Measurements from ENCODE around the gene STK31. TPM values are rescaled to one million over a fixed set of nuclear protein-coding genes. Genes with fewer than 3 reads are reported as not detected.
A peak's percentile ranks its signal among the peaks of the same experiment; 100 is the strongest.
"Not testable (repeated sequence)": the region's sequence is repeated elsewhere in the genome, so short reads cannot be mapped to it uniquely, and the experiment has no call there.

The STK31 gene
- polyA plus RNA-seq, 3 donors from 2014 or later = not detected

DNA sequence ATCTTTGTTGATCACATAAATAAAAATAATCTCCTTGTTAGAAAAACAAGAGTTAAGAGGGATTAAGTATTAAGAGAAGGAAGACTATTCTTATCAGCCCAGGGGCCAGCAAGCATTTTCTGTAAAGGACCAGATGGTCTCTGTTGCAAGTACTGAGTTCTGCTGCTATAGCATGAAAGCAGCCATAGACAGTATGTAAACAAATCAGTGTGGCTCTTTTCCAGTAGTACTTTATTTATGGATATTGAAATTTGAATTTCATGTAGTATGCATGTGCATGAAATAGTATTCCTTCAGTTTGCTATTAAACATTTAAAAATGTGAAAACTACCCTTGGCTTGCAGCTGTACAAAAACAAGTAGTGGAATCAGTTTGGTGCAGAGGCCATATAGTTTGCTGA, 81.7 kb downstream of the STK31 start:
- Mint-ChIP-seq H3K27me3 (ENCODE audit: low read depth in 3 of 3) (peaks cover 0 to 3% (median 2%) of the 10 kb centered on the region in 3 donors), H3K27ac (no peak overlapping the region), H3K4me3 (no peak overlapping the region), H3K36me3 (peaks cover 11 to 23% (median 16%) of the 10 kb centered on the region in 3 donors), H3K4me1 (no peaks in the 10 kb centered on the region), H3K9me3 (peaks cover 11 to 39% (median 24%) of the 10 kb centered on the region in 6 donors)
- DNase-seq = no peak

DNA sequence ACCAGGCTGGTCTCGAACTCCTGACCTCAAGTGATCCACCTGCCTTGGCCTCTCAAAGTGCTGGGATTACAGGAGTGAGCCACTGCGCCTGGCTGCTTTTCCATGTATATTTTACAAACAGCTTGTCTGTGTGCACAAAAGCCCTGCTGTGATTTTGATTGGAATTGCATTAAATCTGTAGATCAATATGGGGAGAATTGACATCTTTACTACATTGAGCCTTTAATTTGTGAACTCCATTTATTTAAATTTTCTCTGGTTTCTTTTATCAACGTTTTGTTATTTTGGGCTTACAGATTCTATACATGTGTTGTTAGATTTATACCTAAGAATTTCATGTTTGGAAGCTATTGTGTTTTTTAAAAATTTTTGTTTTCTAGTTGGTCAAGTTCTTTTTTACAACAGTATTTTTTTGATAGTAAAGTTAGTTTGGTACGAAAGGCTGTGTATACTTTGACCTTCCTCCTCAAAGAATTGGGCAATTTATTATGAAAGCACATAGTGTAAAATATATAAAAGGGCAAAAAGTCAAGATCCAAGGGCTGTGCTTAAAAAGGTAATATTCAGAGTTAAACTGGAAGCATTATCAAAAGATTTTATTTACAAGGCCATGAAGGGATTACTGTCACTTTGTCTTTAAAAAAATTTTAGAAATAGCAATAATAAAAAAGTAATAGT, 92.8 kb downstream of the STK31 start:
- Mint-ChIP-seq H3K9me3 (peaks cover 0 to 13% (median under 1%) of the 10 kb centered on the region in 6 donors), H3K27me3 (ENCODE audit: low read depth in 3 of 3) (peaks cover 0 to 7% (median 6%) of the 10 kb centered on the region in 3 donors), H3K27ac (no peak overlapping the region), H3K4me3 (no peak overlapping the region), H3K4me1 (no peaks in the 10 kb centered on the region), H3K36me3 (no peaks in the 10 kb centered on the region)
- DNase-seq = no peak

GRCh38 chr7:23804707-23805106, 94.7 kb downstream of the STK31 start:
- no peak for DNase-seq
- Mint-ChIP-seq H3K36me3 (no peaks in the 10 kb centered on the region), H3K27ac (no peak overlapping the region), H3K27me3 (ENCODE audit: low read depth in 3 of 3) (peaks cover 0 to 11% (median 4%) of the 10 kb centered on the region in 3 donors), H3K4me1 (no peaks in the 10 kb centered on the region), H3K4me3 (no peak overlapping the region), H3K9me3 (peaks cover 0 to 14% (median under 1%) of the 10 kb centered on the region in 6 donors)

DNA sequence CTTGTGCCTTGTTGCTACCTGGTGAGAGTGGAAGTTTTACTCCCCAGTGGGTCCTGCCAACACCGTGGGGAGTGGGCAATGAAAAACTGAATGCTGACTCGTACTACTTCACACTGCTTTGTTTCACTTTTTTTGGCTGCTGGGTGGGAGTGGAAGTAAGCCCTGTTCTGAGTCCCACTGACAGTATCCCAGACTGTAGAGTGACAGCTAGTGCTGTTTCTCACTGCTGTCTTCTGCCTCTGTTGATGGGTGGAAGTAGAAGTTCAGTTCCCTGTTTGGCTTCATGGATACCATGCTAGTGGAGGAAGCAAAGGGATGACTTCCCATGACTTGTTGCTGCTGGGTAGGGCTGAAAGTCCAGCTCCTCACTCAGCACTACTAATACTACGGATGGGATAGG, 98.4 kb downstream of the STK31 start:
- Mint-ChIP-seq H3K27ac (no peak overlapping the region), H3K4me3 (no peak overlapping the region), H3K9me3 (peaks cover 3 to 29% (median 16%) of the 10 kb centered on the region in 6 donors), H3K27me3 (ENCODE audit: low read depth in 3 of 3) (peaks cover 0 to 8% (median 1%) of the 10 kb centered on the region in 3 donors), H3K36me3 (peaks cover 0 to 5% (median 0%) of the 10 kb centered on the region in 3 donors), H3K4me1 (no peaks in the 10 kb centered on the region)
- DNase-seq = no peak

DNA sequence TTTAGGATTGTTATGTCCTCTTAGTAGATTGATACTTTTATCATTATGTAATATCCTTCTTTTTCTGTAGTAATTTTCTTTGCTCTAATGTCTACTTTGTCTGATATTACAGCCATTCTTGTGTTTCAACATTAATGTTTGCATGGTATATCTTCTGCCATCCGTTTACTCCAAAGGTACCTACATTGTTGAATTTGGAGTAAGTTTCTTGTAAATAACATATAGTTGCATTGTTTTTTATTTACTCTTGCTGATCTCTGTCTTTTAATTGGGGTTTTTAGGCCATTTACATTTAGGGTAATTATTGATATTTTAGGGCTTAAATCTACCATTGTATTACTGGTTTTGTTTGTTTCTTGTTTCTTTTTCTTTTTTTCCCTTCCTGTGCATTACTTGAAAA, 100.1 kb downstream of the STK31 start:
- no peaks in the 10 kb centered on the region for H3K4me1 Mint-ChIP-seq
- H3K27ac Mint-ChIP-seq = no peak overlapping the region
- DNase-seq = no peak
- H3K27me3 Mint-ChIP-seq (ENCODE audit: low read depth in 3 of 3) = peaks cover 0 to 4% (median 0%) of the 10 kb centered on the region in 3 donors
- H3K36me3 Mint-ChIP-seq = peaks cover 0 to 5% (median 0%) of the 10 kb centered on the region in 3 donors
- H3K9me3 Mint-ChIP-seq = peaks cover 3 to 31% (median 15%) of the 10 kb centered on the region in 6 donors
- H3K4me3 Mint-ChIP-seq = no peak overlapping the region

DNA sequence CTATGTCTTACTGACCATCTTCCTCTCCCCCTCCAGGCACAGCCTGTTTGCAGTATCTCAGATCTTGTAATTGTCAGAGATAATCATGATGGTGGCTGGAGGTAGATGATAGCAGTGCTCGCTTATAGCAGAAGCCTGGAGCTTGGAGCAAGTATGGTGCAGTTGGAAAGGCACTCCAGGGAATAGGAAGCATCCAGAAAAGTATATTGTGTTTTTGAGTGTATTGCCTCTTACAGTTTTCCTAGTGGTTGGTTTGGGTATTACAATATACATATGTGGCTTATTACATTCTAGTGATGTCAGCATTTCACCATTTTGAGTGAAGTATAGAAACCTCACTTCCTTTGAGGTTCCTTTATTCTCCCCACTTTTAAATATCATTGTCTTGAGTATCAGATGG, 101.5 kb downstream of the STK31 start:
- no peak for DNase-seq
- no peaks in the 10 kb centered on the region for H3K4me1 Mint-ChIP-seq
- H3K27me3 Mint-ChIP-seq (ENCODE audit: low read depth in 3 of 3) = peaks cover 0 to 4% (median 0%) of the 10 kb centered on the region in 3 donors
- H3K9me3 Mint-ChIP-seq = peaks cover 3 to 31% (median 12%) of the 10 kb centered on the region in 6 donors
- H3K36me3 Mint-ChIP-seq = peaks cover 0 to 5% (median 0%) of the 10 kb centered on the region in 3 donors
- H3K4me3 Mint-ChIP-seq = no peak overlapping the region
- no peak overlapping the region for H3K27ac Mint-ChIP-seq

DNA sequence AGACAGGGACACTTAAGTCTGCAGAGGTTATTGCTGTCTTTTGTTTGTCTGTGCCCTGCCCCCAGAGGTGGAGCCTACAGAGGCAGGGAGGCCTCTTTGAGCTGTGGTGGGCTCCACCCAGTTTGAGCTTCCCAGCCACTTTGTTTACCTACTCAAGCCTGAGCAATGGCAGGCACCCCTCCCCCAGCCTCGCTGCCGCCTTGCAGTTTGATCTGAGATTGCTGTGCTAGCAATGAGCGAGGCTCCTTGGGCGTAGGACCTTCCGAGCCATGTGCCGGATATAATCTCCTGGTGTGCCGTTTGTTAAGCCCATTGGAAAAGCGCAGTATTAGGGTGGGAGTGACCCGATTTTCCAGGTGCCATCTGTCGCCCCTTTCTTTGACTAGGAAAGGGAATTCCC, 118.1 kb downstream of the STK31 start:
- DNase-seq, H3K27ac Mint-ChIP-seq, H3K4me3 Mint-ChIP-seq, H3K36me3 Mint-ChIP-seq, H3K4me1 Mint-ChIP-seq: not testable (repeated sequence)
- Mint-ChIP-seq H3K27me3 (ENCODE audit: low read depth in 3 of 3) (peaks cover 0 to 12% (median 0%) of the 10 kb centered on the region in 3 donors), H3K9me3 (peaks cover 9 to 46% (median 27%) of the 10 kb centered on the region in 6 donors)

DNA sequence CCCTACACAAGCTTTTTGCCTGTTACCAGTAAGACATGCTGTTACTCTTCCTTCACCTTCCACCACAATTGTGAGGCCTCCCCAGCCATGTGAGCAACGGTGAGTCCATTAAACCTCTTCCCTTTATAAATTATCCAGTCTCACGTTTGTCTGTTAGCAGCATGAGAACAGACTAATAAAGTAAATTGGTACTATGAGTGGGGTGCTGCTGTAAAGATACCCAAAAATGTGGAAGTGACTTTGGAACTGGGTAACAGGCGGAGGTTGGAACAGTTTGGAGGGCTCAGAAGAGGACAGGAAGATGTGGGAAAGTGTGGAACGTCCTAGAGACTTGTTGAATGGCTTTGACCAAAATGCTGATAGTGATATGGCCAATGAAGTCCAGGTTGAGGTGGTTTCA, 122.7 kb downstream of the STK31 start:
- Mint-ChIP-seq H3K36me3 (peaks cover 4 to 12% (median 9%) of the 10 kb centered on the region in 3 donors), H3K9me3 (peaks cover 18 to 60% (median 31%) of the 10 kb centered on the region in 6 donors)
- H3K27ac Mint-ChIP-seq = not testable (repeated sequence)

GRCh38 chr7:23833405-23833804, 123.4 kb downstream of the STK31 start:
- Mint-ChIP-seq H3K4me3 (no peak overlapping the region), H3K9me3 (peaks cover 18 to 62% (median 33%) of the 10 kb centered on the region in 6 donors), H3K36me3 (peaks cover 4 to 12% (median 9%) of the 10 kb centered on the region in 3 donors), H3K27ac (no peak overlapping the region), H3K4me1 (no peaks in the 10 kb centered on the region), H3K27me3 (ENCODE audit: low read depth in 3 of 3) (peaks cover 0 to 15% (median 0%) of the 10 kb centered on the region in 3 donors)
- DNase-seq = no peak

More for the DNA sequence above, 122.7 kb downstream of the STK31 start:
- H3K4me1 Mint-ChIP-seq, DNase-seq, H3K4me3 Mint-ChIP-seq: not testable (repeated sequence)
- H3K27me3 Mint-ChIP-seq (ENCODE audit: low read depth in 3 of 3) = peaks cover 0 to 12% (median 0%) of the 10 kb centered on the region in 3 donors

GRCh38 chr7:23844837-23845236, 134.8 kb downstream of the STK31 start:
- H3K4me1 Mint-ChIP-seq, H3K27ac Mint-ChIP-seq, DNase-seq, H3K4me3 Mint-ChIP-seq, H3K36me3 Mint-ChIP-seq: not testable (repeated sequence)
- Mint-ChIP-seq H3K27me3 (ENCODE audit: low read depth in 3 of 3) (peaks cover 0 to 20% (median 4%) of the 10 kb centered on the region in 3 donors), H3K9me3 (peaks cover 30 to 56% (median 41%) of the 10 kb centered on the region in 6 donors)

DNA sequence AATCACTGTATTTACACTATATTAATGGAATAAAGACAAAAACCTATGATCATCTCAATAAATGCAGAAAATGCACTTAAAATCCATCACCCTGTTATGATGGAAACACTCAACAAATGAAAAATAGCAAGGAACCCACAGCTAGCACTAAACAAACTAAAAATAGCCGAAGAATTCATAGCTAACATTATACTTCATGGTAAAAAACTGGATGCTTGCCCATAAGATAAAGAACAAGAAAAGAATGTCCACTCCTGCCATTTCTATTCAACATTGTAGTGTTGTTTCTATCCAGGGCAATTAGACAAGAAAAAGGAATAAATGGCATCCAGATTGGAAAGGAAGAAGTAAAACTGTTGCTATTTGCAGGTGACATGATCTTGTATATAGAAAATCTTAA, 142.1 kb downstream of the STK31 start:
- no peaks in the 10 kb centered on the region for H3K4me1 Mint-ChIP-seq
- no peak overlapping the region for H3K27ac Mint-ChIP-seq
- no peak overlapping the region for H3K4me3 Mint-ChIP-seq
- H3K27me3 Mint-ChIP-seq (ENCODE audit: low read depth in 3 of 3) = peaks cover 0 to 6% (median 4%) of the 10 kb centered on the region in 3 donors
- peaks cover 6 to 23% (median 12%) of the 10 kb centered on the region in 6 donors for H3K9me3 Mint-ChIP-seq
- peaks cover 0 to 4% (median 4%) of the 10 kb centered on the region in 3 donors for H3K36me3 Mint-ChIP-seq
- DNase-seq = no peak

- H3K36me3 Mint-ChIP-seq = no peaks in the 10 kb centered on the region
- no peaks in the 10 kb centered on the region for H3K4me1 Mint-ChIP-seq
- H3K27me3 Mint-ChIP-seq (ENCODE audit: low read depth in 3 of 3) = peaks cover 0 to 3% (median 2%) of the 10 kb centered on the region in 3 donors
- no peak overlapping the region for H3K4me3 Mint-ChIP-seq
- H3K27ac Mint-ChIP-seq = no peak overlapping the region
- DNase-seq = no peak
- H3K9me3 Mint-ChIP-seq = peaks cover 4 to 15% (median 12%) of the 10 kb centered on the region in 6 donors
Measured at GRCh38 chr7:23852988-23853387, 143.0 kb downstream of the STK31 start.

GRCh38 chr7:23863209-23863787, 153.3 kb downstream of the STK31 start:
- Mint-ChIP-seq H3K9me3 (no peaks in the 10 kb centered on the region), H3K36me3 (no peaks in the 10 kb centered on the region), H3K27me3 (ENCODE audit: low read depth in 3 of 3) (peaks cover 0 to 8% (median 0%) of the 10 kb centered on the region in 3 donors), H3K27ac (no peak overlapping the region), H3K4me1 (no peaks in the 10 kb centered on the region), H3K4me3 (no peak overlapping the region)
- peak in 2 of 3 donors; percentile 9 to 10 for DNase-seq

GRCh38 chr7:23864973-23865372, 155.0 kb downstream of the STK31 start:
- Mint-ChIP-seq H3K27ac (no peak overlapping the region), H3K4me3 (no peak overlapping the region), H3K9me3 (no peaks in the 10 kb centered on the region), H3K36me3 (no peaks in the 10 kb centered on the region), H3K27me3 (ENCODE audit: low read depth in 3 of 3) (peaks cover 0 to 8% (median 6%) of the 10 kb centered on the region in 3 donors), H3K4me1 (no peaks in the 10 kb centered on the region)
- no peak for DNase-seq
